Measurements from ENCODE around the gene ENAH.
"Not testable (repeated sequence)": the region's sequence is repeated elsewhere in the genome, so short reads cannot be mapped to it uniquely, and the experiment has no call there.

ENAH gene

DNA sequence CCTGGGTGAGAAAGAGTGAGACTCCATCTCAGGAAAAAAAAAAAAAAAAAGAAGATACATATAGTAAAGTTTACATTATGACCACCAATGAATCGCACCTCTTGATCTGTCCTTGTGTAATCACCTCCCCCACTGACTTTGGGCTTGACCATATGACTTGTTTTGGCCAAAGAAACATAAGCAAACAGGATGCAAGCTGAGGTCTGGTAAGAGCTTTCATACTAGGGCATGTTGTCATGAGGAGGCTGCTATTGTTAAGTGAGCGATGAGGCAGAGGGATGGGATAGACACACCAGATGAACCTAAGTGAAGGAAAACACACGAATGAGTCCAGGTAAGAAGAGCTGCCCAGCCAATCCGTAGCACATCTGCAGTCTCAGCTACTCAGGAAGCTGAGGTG, 10.7 kb downstream of the ENAH start:
- no peaks in the 10 kb centered on the region for H3K4me1 ChIP-seq (ENCODE audit: insufficient read depth, low read length, poor library complexity, severe bottlenecking)
- H2AFZ ChIP-seq (ENCODE audit: low read length), result no peak overlapping the region
- H3F3A ChIP-seq (ENCODE audit: low read depth), result no peaks in the 10 kb centered on the region
- no peaks in the 10 kb centered on the region for H4K20me1 ChIP-seq (ENCODE audit: insufficient read depth, low read length, poor library complexity, severe bottlenecking)
- no peaks in the 10 kb centered on the region for H3K9me3 ChIP-seq (ENCODE audit: insufficient read depth, low read depth, low read length)
- H3K9me2 ChIP-seq (replicated peaks; ENCODE audit: low read depth, low read length), result no peaks in the 10 kb centered on the region
- no peaks in the 10 kb centered on the region for H3K27me3 ChIP-seq (ENCODE audit: insufficient read depth, low read length, poor library complexity, severe bottlenecking)
- H3K4me2 ChIP-seq (ENCODE audit: low read depth, low read length, poor library complexity, severe bottlenecking), result no peak overlapping the region
- TF ChIP-seq, protein P1, sequence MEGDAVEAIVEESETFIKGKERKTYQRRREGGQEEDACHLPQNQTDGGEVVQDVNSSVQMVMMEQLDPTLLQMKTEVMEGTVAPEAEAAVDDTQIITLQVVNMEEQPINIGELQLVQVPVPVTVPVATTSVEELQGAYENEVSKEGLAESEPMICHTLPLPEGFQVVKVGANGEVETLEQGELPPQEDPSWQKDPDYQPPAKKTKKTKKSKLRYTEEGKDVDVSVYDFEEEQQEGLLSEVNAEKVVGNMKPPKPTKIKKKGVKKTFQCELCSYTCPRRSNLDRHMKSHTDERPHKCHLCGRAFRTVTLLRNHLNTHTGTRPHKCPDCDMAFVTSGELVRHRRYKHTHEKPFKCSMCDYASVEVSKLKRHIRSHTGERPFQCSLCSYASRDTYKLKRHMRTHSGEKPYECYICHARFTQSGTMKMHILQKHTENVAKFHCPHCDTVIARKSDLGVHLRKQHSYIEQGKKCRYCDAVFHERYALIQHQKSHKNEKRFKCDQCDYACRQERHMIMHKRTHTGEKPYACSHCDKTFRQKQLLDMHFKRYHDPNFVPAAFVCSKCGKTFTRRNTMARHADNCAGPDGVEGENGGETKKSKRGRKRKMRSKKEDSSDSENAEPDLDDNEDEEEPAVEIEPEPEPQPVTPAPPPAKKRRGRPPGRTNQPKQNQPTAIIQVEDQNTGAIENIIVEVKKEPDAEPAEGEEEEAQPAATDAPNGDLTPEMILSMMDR (conservative IDR thresholded peaks at IDR 0.05; ENCODE audit: low read length), result no peak
- TF ChIP-seq EZH2phosphoT487 (IDR thresholded peaks at IDR 0.05; ENCODE audit: borderline replicate concordance), result no peak
- H3K79me2 ChIP-seq (ENCODE audit: insufficient read depth, low read length), result peaks cover 23% of the 10 kb centered on the region
- H3K4me3 ChIP-seq (ENCODE audit: low read length, poor library complexity, severe bottlenecking), result no peak overlapping the region
- no peak overlapping the region for H3K9ac ChIP-seq (ENCODE audit: low read depth, low read length, poor library complexity, severe bottlenecking)
- H3K36me3 ChIP-seq (ENCODE audit: insufficient read depth, low read length), result no peaks in the 10 kb centered on the region

DNA sequence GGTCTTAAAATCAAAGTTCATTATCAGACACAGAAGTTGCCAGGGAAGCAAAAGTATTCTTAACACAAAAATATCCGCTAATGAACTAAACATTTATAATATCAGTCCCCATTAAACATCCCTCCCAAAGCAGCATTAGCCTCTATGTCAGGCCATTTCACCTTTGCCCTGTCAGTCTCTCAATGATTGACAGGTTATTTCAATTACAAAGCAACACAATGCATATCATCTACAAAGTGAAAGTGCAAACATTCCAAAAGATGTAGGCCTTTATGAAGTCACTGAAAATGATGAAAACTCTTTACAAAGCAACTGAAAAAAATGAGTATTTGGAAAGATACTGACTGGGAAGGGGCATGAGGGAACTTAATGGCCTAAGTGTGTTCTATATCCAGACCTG, 14.1 kb downstream of the ENAH start:
- TF ChIP-seq, protein P1 (conservative IDR thresholded peaks at IDR 0.05; ENCODE audit: low read length), result no peak
- no peak for TF ChIP-seq EZH2phosphoT487 (IDR thresholded peaks at IDR 0.05; ENCODE audit: borderline replicate concordance)
- H2AFZ ChIP-seq (ENCODE audit: low read length), result no peak overlapping the region

DNA sequence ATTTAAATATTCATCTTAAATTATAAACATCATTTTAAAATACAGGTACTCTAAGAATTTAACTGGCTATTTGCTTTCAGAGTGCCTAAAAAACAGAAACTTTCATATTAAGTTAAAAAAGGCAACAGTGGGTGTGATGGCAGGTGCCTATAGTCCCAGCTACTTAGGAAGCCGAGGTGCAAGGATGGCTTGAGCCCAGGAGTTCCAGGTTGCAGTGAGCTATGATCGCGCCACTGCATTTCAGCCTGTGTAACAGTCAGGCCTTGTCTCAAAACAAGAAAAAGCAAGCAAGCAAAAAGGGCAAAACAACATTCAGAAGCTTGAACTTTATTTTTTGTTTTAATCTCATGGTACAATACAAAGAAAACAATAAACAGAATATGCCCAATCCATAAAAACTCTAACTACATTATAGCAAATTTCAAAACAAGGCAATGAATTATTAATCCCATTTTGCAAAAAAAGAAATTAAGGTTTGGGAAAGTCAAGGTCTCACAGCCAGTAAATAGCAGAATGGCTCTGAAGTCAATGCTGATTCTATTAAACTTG, 15.2 kb downstream of the ENAH start:
- Histone ChIP-seq H3F3A (ENCODE audit: low read depth) (no peaks in the 10 kb centered on the region), H3K4me3 (ENCODE audit: low read length, poor library complexity, severe bottlenecking) (no peak overlapping the region), H3K9ac (ENCODE audit: low read depth, low read length, poor library complexity, severe bottlenecking) (no peak overlapping the region), H3K27me3 (ENCODE audit: insufficient read depth, low read length, poor library complexity, severe bottlenecking) (no peaks in the 10 kb centered on the region), H3K4me2 (ENCODE audit: low read depth, low read length, poor library complexity, severe bottlenecking) (no peak overlapping the region), H3K79me2 (ENCODE audit: insufficient read depth, low read length) (peaks cover 9% of the 10 kb centered on the region; the same call in 1 of the 2 replicates), H3K9me2 (replicated peaks; ENCODE audit: low read depth, low read length) (no peaks in the 10 kb centered on the region), H2AFZ (ENCODE audit: low read length) (no peak overlapping the region), H3K9me3 (ENCODE audit: insufficient read depth, low read depth, low read length) (no peaks in the 10 kb centered on the region), H4K20me1 (ENCODE audit: insufficient read depth, low read length, poor library complexity, severe bottlenecking) (no peaks in the 10 kb centered on the region), H3K36me3 (ENCODE audit: insufficient read depth, low read length) (no peaks in the 10 kb centered on the region), H3K4me1 (ENCODE audit: insufficient read depth, low read length, poor library complexity, severe bottlenecking) (no peaks in the 10 kb centered on the region)
- TF ChIP-seq EZH2phosphoT487 (IDR thresholded peaks at IDR 0.05; ENCODE audit: borderline replicate concordance), result no peak
- TF ChIP-seq, protein P1 (conservative IDR thresholded peaks at IDR 0.05; ENCODE audit: low read length), result no peak

More for the DNA sequence above, 14.1 kb downstream of the ENAH start:
- no peaks in the 10 kb centered on the region for H4K20me1 ChIP-seq (ENCODE audit: insufficient read depth, low read length, poor library complexity, severe bottlenecking)
- H3K79me2 ChIP-seq (ENCODE audit: insufficient read depth, low read length), result peaks cover 18% of the 10 kb centered on the region; the same call in 1 of the 2 replicates
- H3F3A ChIP-seq (ENCODE audit: low read depth), result no peaks in the 10 kb centered on the region
- H3K9ac ChIP-seq (ENCODE audit: low read depth, low read length, poor library complexity, severe bottlenecking), result no peak overlapping the region
- H3K4me2 ChIP-seq (ENCODE audit: low read depth, low read length, poor library complexity, severe bottlenecking), result no peak overlapping the region
- H3K27me3 ChIP-seq (ENCODE audit: insufficient read depth, low read length, poor library complexity, severe bottlenecking), result no peaks in the 10 kb centered on the region
- no peaks in the 10 kb centered on the region for H3K4me1 ChIP-seq (ENCODE audit: insufficient read depth, low read length, poor library complexity, severe bottlenecking)
- no peaks in the 10 kb centered on the region for H3K36me3 ChIP-seq (ENCODE audit: insufficient read depth, low read length)
- H3K9me3 ChIP-seq (ENCODE audit: insufficient read depth, low read depth, low read length), result no peaks in the 10 kb centered on the region
- no peak overlapping the region for H3K4me3 ChIP-seq (ENCODE audit: low read length, poor library complexity, severe bottlenecking)
- no peaks in the 10 kb centered on the region for H3K9me2 ChIP-seq (replicated peaks; ENCODE audit: low read depth, low read length)

DNA sequence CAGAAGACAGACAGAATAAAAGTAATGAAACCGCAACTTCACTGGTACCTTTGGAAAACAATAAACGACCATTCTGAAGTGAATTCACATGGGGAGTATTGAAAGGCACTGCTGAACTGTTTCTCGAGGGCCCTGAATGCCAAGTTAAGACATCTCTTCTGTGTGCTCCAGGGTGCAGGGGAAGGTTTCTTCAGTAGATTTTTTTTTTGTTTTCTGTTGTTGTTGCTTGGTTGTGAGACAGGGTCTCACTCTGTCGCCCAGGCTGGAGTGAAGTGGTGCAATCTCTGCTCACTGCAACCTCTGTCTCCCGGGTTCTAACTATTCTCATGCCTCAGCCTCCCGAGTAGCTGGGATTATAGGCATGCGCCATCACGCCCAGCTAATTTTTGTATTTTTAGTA, 15.9 kb downstream of the ENAH start:
- not testable (repeated sequence) for H3K9me2 ChIP-seq (replicated peaks; ENCODE audit: low read depth, low read length); H3K36me3 ChIP-seq (ENCODE audit: insufficient read depth, low read length); H3K79me2 ChIP-seq (ENCODE audit: insufficient read depth, low read length); H3F3A ChIP-seq (ENCODE audit: low read depth); H3K9me3 ChIP-seq (ENCODE audit: insufficient read depth, low read depth, low read length); H3K4me2 ChIP-seq (ENCODE audit: low read depth, low read length, poor library complexity, severe bottlenecking); H2AFZ ChIP-seq (ENCODE audit: low read length); H3K4me3 ChIP-seq (ENCODE audit: low read length, poor library complexity, severe bottlenecking); H3K27me3 ChIP-seq (ENCODE audit: insufficient read depth, low read length, poor library complexity, severe bottlenecking); H4K20me1 ChIP-seq (ENCODE audit: insufficient read depth, low read length, poor library complexity, severe bottlenecking); H3K9ac ChIP-seq (ENCODE audit: low read depth, low read length, poor library complexity, severe bottlenecking); H3K4me1 ChIP-seq (ENCODE audit: insufficient read depth, low read length, poor library complexity, severe bottlenecking)
